Tibial nerve (tissue), 3 donors: ENCODE measurements around the gene PGR.

Experiments used
- POLR2A ChIP-seq, 2 donors: fragments of 450-650 bp; IDR thresholded peaks; one replicate each; pipeline ENCODE4 v1.6.1; 2017; ENCODE audit warnings: antibody characterized with exemption in 2 of 2, mild to moderate bottlenecking in 2 of 2, moderate library complexity in 2 of 2
- TF ChIP-seq, protein P1 (sequence below), 5 experiments: fragments of 200-600 bp in 3 of 5; fragments of 450-650 bp in 2 of 5; sonication (generic) in 3 of 5; IDR thresholded peaks; one replicate each; pipeline ENCODE4 v1.5.1; 2016 to 2019; ENCODE audit warnings: antibody characterized with exemption in 5 of 5, mild to moderate bottlenecking in 3 of 5, moderate library complexity in 2 of 5

GRCh38 chr11:101158119-101158518 is 28.5 kb upstream of the PGR start:
- TF ChIP-seq, protein P1, sequence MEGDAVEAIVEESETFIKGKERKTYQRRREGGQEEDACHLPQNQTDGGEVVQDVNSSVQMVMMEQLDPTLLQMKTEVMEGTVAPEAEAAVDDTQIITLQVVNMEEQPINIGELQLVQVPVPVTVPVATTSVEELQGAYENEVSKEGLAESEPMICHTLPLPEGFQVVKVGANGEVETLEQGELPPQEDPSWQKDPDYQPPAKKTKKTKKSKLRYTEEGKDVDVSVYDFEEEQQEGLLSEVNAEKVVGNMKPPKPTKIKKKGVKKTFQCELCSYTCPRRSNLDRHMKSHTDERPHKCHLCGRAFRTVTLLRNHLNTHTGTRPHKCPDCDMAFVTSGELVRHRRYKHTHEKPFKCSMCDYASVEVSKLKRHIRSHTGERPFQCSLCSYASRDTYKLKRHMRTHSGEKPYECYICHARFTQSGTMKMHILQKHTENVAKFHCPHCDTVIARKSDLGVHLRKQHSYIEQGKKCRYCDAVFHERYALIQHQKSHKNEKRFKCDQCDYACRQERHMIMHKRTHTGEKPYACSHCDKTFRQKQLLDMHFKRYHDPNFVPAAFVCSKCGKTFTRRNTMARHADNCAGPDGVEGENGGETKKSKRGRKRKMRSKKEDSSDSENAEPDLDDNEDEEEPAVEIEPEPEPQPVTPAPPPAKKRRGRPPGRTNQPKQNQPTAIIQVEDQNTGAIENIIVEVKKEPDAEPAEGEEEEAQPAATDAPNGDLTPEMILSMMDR (IDR thresholded peaks at IDR 0.05), result no peak
- TF ChIP-seq POLR2A (IDR thresholded peaks at IDR 0.05), result no peak
